ENCODE data around the gene ANKRD6. TPM values are rescaled to one million over a fixed set of nuclear protein-coding genes. Genes with fewer than 3 reads are reported as not detected.

The ANKRD6 gene
- total RNA-seq, 2 donors from 2014 or later, result 3.8 to 7.9 TPM

- no peaks in the 10 kb centered on the region for H3K9me3 ChIP-seq (ENCODE audit: control insufficient read depth, low read length, poor library complexity, severe bottlenecking)
- Mint-ChIP-seq H3K36me3 (ENCODE audit: low read depth) (no peaks in the 10 kb centered on the region), H3K4me1 (no peaks in the 10 kb centered on the region)
Observed at GRCh38 chr6:89681983-89682564, 249.1 kb downstream of the ANKRD6 start.

GRCh38 chr6:89682991-89683390 is 250.0 kb downstream of the ANKRD6 start:
- ATAC-seq (no peak), DNase-seq (no peak)
- no peaks in the 10 kb centered on the region for H3K27me3 Mint-ChIP-seq
- no peaks in the 10 kb centered on the region for H3K9me3 ChIP-seq (ENCODE audit: control insufficient read depth, low read length, poor library complexity, severe bottlenecking)
- H3K27ac Mint-ChIP-seq, result no peak overlapping the region
- H3K4me3 Mint-ChIP-seq, result no peak overlapping the region
- no peaks in the 10 kb centered on the region for H3K36me3 Mint-ChIP-seq (ENCODE audit: low read depth)
- no peaks in the 10 kb centered on the region for H3K4me1 Mint-ChIP-seq

More at GRCh38 chr6:89681983-89682564, 249.1 kb downstream of the ANKRD6 start:
- H3K4me3 Mint-ChIP-seq, result no peak overlapping the region
- H3K27ac Mint-ChIP-seq, result no peak overlapping the region
- ATAC-seq, result no peak
- no peak for DNase-seq
- H3K27me3 Mint-ChIP-seq, result no peaks in the 10 kb centered on the region

Other genes with a start within 250 kb of the ANKRD6 start
- not detected for gene GABRR1, start 215.8 kb upstream of the ANKRD6 start, total RNA-seq
- gene GABRR2, start 117.9 kb upstream of the ANKRD6 start, total RNA-seq, result 1 to 10 TPM in 1 of 2 donors, under 1 TPM in 1; 0.65 to 1.4 TPM
- gene UBE2J1, start 80.4 kb upstream of the ANKRD6 start, total RNA-seq, result 10 to 100 TPM; 32.1 to 35.2 TPM
- gene RRAGD, start 20.9 kb upstream of the ANKRD6 start, total RNA-seq, result 1 to 10 TPM; 7.8 to 8.9 TPM
- 10 to 100 TPM; 21.5 to 24.6 TPM for gene LYRM2, start 205.6 kb downstream of the ANKRD6 start, total RNA-seq

All from T-helper 17 cell (primary cell).